T-helper 2 cell (primary cell): ENCODE results near the gene SKAP1.
"Not testable (repeated sequence)": the region's sequence is repeated elsewhere in the genome, so short reads cannot be mapped to it uniquely, and the experiment has no call there.

ENCODE experiments used
- DNase-seq, 5 experiments: peaks; one replicate each; pipeline versions ENCODE4 v3.0.0 to v3.0.0-alpha.2; 2012 to 2022

SKAP1 gene

GRCh38 chr17:48445248-48445620 lies 15.2 kb upstream of the SKAP1 start:
- no peak for DNase-seq

DNA sequence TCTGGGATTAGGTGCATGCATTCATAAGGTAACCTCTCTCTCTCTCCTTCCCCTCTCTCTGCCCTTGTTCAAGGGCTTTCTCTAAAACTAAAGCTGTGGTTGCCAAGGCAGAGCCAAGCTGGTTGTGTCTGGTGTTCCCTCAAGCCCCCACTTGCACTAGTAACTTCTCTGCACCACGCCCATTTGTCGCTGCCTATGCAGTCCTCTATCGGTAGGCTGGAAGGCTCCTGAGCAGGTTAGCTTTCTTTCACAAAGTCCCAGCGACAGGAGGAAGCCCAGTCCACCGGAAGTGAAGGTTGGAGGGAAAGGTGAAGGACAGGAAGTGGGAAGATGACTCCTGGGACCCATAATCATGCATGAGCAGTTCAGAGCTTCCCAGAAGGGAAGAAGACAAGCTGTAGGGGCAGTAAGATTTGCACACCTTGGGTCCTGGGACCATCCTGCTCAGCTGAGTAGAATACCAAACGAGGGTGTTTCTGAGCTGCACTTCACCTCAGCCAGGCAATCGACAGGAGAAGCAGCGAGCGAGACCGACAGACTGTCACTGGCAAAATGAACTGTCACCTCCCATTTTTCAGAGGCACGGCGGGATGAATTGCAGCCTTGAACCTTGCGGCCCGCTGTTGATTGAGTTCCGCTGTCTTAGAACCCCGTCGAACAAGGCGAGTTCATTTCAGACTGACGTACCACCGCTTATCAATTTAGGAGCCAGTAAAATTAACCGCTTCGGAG lies 14.7 kb upstream of the SKAP1 start:
- DNase-seq = peak in 2 of 5 experiments; percentile 33 to 83

DNA sequence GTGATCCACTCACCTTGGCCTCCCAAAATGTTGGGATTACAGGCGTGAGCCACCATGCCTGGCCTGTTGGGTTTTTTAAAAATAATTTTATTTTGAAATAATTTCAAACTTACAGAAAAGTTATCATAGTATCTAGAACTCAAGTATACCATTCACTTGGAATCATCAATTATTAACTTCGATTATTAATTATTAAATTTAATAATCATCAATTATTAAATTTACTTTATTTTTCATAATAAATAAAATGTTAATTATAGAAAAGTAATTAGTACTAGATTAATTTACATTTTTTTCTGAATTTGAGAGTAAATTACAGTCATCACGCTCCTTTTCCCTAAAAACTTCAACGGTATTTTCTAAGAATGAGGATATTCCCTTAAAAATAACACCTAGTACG lies 13.7 kb upstream of the SKAP1 start:
- DNase-seq = no peak

DNA sequence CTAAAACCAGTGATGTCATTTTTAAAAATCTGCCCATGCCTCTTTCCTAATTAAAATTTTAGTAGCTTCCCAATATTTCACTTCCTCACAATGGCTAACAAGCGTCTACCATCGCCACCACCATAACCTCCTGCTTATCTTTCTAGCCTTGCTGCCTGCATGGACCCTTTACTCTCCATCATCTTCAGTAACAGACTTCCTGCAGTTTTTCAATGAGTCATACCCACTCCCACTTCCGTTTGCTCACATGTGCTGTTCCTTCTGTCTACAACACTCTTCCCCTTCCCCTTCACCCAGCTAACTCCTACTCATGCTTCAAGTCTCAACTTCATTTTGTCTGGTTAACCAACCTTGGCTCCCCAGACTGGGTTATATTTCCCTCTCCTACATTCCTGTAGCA lies 12.8 kb upstream of the SKAP1 start:
- peak in 1 of 5 experiments; percentile 63 for DNase-seq

GRCh38 chr17:48441862-48442261 lies 11.8 kb upstream of the SKAP1 start:
- no peak for DNase-seq

DNA sequence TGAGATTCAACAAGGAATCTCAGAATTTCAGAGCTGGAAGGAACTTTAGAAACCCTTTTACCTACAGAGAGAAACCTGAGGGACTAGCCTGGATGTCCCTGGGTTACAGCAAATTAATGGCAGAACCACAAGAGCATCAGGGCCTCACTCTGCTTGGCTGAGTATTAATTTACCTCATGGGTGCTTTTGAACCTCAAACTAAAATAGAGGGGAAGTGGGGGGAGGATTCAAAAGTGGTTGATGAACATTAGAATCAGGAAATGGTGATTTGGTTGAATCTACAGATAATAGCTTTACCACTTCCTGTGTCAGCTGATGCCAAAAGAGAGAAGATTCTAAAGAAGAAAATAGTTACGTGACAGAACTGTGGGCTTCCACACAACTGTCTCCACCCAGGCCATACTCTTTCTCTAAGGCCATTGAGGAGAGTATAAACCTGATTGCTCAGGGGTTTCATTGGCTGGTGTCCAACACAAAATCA lies 11.3 kb upstream of the SKAP1 start:
- peak in 3 of 5 experiments; percentile 35 to 97 (median 85) for DNase-seq

- DNase-seq = peak in 1 of 5 experiments; percentile 53
These were observed 10.7 kb upstream of the SKAP1 start for GRCh38 chr17:48440669-48441068.

DNA sequence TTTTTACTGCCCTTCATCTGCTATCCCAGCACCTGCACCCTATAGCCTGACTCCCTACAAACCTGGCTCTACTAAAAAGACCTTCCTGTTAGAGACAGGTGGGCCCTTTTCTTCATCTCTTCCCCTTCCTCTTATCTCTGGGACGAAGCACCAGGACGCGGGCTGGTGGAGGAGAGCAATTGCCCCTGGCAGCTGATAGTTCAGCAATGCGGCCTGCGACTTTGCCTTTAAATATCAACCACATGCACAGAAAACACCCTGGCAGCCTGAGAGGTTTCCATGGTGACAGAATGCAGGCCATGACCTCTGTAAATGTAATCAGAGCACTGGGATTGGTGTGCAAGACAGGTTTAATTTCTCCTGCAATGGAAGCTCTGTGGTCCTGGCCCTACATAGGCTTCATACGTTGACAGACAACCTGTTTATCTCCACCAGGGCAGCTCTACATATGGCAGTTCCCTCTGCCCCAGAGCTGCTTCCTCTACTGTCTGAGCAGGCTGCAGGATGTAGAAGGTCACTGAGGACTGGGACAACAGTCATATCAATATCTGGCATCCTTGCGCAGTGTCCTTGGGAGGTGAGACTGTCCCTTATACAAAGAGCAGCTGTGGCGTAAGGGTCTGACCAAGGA lies 10.0 kb upstream of the SKAP1 start:
- peak in 3 of 5 experiments; percentile 43 to 88 (median 76) for DNase-seq

- DNase-seq = peak in 2 of 5 experiments; percentile 36 to 70
These were observed 9.3 kb upstream of the SKAP1 start for GRCh38 chr17:48439110-48439850.

DNA sequence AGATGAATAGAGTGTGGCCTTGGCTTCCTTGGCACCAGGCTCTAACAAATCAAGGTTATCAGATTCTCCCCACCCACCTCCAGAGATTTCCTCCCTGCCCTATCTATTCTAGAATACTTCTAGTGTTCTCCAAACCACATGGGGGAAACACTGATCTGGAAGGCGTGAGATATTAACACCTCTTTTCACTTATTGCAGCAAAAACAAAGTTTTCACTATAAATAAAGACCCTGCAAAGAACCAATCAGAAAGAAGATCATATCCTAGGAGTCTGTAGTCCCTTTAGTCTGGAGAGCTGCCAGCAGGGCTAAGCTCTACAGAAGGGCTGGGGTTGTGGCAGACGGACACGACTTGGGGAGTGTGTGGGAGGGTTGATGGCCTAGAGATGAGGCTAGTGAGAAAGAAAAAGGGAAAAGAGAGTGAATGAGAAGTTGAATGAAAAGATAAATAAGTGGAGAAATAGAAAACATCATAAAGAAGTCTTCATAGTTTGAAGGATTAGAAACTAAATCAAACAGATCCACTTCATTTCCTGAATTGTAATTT lies 8.6 kb upstream of the SKAP1 start:
- DNase-seq = no peak

DNA sequence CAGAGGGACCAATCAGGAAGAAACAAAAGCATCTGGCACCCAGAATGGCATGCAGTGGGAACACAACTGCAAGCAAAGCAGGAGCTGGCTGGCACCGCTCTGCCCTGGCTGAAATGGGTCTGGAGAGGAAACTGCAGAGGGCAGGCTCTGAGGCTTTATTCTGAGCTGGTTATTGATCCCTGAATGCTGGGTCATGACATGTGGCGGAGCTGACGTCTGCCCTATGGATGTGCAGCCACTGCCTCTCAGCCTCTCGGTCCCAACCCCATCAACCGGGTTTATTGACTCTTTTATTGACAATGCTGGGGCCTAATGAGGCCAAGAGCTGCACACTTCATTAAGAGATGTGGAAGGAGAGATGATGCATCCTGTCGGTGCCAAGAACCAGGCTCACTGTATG lies 3.9 kb upstream of the SKAP1 start:
- DNase-seq = no peak

GRCh38 chr17:48432820-48433775 lies 3.1 kb upstream of the SKAP1 start:
- DNase-seq = no peak

- DNase-seq = peak in 2 of 5 experiments; percentile 71 to 78
These were observed 858 bp downstream of the SKAP1 start for GRCh38 chr17:48429156-48429555.

GRCh38 chr17:48427598-48427997 lies 2.4 kb downstream of the SKAP1 start:
- DNase-seq = peak in 4 of 5 experiments; percentile 51 to 94 (median 58)

GRCh38 chr17:48426761-48427500 lies 3.1 kb downstream of the SKAP1 start:
- DNase-seq = no peak

- DNase-seq = no peak
These were observed 3.9 kb downstream of the SKAP1 start for GRCh38 chr17:48426019-48426665.

DNA sequence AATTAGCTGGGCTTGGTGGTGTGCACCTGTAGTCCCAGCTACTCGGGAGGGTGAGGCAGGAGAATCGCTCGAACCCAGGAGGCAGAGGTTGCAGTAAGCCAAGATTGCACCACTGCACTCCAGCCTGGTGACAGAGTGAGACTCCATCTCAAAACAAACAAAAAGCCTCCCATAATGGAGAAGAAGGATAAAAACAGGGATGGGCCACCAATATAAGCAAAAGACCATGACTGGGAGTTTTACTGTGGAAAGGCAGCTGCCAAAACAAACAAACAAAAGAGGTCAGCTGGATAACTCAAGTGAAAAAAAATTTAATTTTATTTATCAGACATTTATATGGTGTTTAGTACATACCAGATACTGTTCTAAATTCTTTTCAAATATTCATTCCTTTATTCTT lies 8.0 kb downstream of the SKAP1 start:
- DNase-seq = not testable (repeated sequence)

DNA sequence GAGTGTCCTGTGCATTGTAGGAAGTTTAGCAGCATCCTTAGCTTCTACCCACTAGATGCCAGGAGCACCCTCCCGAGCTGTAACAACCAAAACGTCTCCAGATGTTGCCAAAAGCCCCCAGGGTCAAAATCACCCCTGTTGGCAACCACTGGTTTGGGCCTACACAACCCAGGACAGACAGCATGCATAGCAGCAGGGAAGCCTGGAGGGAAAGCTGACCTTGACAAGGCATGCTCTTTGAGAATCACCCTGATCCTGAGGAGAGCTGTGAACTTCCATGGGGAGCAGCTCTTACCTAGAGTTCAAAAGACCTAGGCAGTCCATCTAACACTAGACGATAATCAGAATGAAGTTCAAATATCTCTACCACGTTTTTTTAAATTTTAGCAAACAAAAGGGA lies 9.2 kb downstream of the SKAP1 start:
- DNase-seq = no peak

DNA sequence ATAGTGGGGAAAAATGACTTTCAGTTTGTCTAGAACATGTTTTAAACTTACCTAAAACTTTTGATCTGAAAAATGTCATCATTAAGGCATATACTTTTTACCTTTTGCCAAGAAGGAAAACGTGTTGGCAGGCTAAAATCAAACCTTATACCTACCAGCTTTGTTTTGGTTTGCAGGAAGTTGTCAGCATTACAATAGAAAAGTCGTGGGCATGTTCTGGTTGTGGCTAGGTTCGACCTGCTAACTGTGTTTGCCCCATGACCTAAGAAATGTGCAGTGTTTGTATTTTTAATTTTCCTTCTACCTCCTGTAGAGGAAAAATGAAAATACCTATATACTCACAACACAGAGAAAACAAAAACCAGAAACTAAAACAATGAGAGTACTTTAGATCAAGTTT lies 13.0 kb downstream of the SKAP1 start:
- DNase-seq = peak in 1 of 5 experiments; percentile 41

GRCh38 chr17:48413613-48414405 lies 16.2 kb downstream of the SKAP1 start:
- DNase-seq = peak in 1 of 5 experiments; percentile 72
